Measurements from ENCODE around the gene DCUN1D1.

Gene DCUN1D1

DNA sequence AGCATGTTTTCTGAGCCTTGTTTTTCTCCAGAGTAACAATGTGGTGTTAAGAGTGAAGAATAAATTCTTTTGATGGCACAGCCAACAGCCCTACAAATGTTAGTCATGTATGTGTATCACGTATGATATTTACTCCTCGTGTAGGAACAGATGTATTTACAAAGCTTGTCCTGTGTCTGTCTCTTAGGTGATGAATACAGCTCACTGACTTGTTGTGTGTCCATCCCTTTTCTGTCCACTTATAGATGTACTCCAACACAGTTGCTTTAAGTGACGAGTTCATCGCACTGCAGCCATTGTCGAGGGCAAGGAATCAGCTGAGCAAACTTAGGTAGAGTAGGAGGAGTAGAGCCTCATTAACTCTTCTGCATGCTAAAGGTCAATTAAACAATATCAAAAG, 78.1 kb downstream of the DCUN1D1 start:
- no peak overlapping the region for H3K4me3 ChIP-seq (ENCODE audit: low read depth, low read length)

- no peak overlapping the region for H3K4me3 ChIP-seq (ENCODE audit: low read depth, low read length)
These were observed 83.8 kb downstream of the DCUN1D1 start for GRCh38 chr3:182896553-182896952.

DNA sequence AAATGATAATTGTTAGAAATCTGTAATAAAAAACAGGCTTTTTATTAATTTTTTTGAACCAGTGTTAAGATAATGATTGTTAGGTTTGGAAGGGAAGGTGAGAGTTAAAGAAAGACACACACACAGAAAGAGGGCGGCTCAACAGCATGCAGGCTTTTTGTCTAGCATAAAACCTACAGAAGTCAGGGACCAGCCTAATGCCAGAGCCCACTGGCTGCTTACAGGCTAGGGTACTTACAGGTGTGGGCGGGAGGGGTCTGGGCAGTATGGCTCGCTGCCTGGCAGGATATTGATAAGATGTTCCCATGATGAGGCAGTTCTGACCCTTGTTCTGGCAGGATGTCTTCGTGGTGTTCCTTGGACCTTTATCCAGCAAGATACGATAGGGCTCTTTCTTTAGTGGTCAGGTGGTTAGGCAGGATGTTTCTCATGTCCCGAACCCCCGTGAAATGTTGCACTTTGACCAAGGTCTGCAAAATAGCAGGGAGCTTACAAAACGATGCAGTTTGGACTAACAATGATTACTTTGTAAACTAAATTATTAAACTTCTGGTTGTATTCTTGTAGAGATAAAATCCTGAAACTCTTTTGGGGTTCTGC, 84.7 kb downstream of the DCUN1D1 start:
- H3K4me3 ChIP-seq (ENCODE audit: low read depth, low read length) = no peak overlapping the region

GRCh38 chr3:182892226-182892625, 88.1 kb downstream of the DCUN1D1 start:
- no peak overlapping the region for H3K4me3 ChIP-seq (ENCODE audit: low read depth, low read length)

GRCh38 chr3:182891364-182891763, 89.0 kb downstream of the DCUN1D1 start:
- H3K4me3 ChIP-seq (ENCODE audit: low read depth, low read length) = no peak overlapping the region

GRCh38 chr3:182889948-182890629, 90.2 kb downstream of the DCUN1D1 start:
- no peak overlapping the region for H3K4me3 ChIP-seq (ENCODE audit: low read depth, low read length)

Data from iPS-11a (cell line).